SH-SY5Y (cell line): Measurements from ENCODE around the gene SCN5A.

Source experiments
- GATA2 ChIP-seq: IDR thresholded peaks from 2 replicates; pipeline ENCODE4 v1.6.1; 2011; ENCODE audit warnings: mild to moderate bottlenecking, low read depth, low read length
- GATA3 ChIP-seq: IDR thresholded peaks from 2 replicates; pipeline ENCODE4 v1.6.1; 2011; ENCODE audit warnings: low read depth, mild to moderate bottlenecking, low read length, moderate library complexity

- TF ChIP-seq GATA3 (no peak), GATA2 (no peak)
Measured at GRCh38 chr3:38574411-38575278, 74.8 kb downstream of the SCN5A start.
